Adrenal gland (tissue), 5 donors: Measurements from ENCODE around the gene ANO10.

Source experiments
- CTCF ChIP-seq, 6 experiments: fragments of 450-650 bp in 4 of 6; fragments of 200-600 bp in 2 of 6; sonication (generic) in 1 of 6; IDR thresholded peaks; 1 replicate in 5 of 6; 2 replicates in 1 of 6; pipeline versions ENCODE4 v1.5.1 to v1.8.0; 2016 to 2021; ENCODE audit warnings: antibody characterized with exemption in 6 of 6, mild to moderate bottlenecking in 2 of 6, moderate library complexity in 1 of 6
- POLR2A ChIP-seq, 2 donors: fragments of 450-650 bp; IDR thresholded peaks; one replicate each; pipeline ENCODE4 v1.6.1; 2017; ENCODE audit warnings: antibody characterized with exemption in 2 of 2, mild to moderate bottlenecking in 2 of 2, moderate library complexity in 1 of 2
- donor health status: DM: no; HTN: no; CAD: no.

GRCh38 chr3:43620831-43621655 is 768 bp downstream of the ANO10 start:
- TF ChIP-seq CTCF (IDR thresholded peaks at IDR 0.05) (no peak), POLR2A (IDR thresholded peaks at IDR 0.05) (no peak)
